ENCODE data around the gene TAX1BP3.

DNA sequence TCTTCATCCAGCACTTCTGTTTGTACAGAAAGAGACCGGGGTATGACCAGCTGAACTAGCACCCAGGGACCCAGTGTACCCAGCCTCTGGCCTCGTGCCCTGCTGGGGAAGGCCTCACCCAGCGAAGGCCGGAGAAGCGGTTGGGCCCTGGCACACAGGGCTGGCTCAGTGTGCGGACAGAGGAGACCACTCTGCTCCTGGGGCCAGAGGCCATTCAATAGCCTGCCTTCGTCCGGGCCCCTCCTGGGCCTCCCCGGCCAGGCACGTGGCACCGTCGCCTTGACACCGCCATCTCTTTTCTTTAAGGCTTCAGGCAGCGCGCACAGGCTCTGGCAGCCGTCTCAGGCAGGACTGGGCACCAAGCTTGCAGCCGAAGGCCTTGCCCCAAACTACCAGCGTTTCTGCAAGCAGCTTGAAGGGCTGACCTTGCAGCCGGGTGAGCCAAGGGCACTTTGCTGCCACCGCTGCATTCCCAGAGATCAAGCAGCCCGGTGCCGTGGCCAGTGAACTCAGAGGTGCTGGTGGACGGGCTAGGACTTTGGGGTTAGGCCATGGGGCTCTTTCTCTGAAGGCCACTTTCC lies 8.0 kb downstream of the TAX1BP3 start:
- TF ChIP-seq POLR2A (IDR thresholded peaks at IDR 0.05; ENCODE audit: low read depth, low read length) (no peak), TAF1 (IDR thresholded peaks at IDR 0.05; ENCODE audit: low read depth, low read length) (no peak), POLR2AphosphoS5 (IDR thresholded peaks at IDR 0.05; ENCODE audit: low read depth, low read length) (no peak)

Data from GM12891 (cell line).